ENCODE measurements around the gene CORO7. TPM values are rescaled to one million over a fixed set of nuclear protein-coding genes. Genes with fewer than 3 reads are reported as not detected.

The CORO7 gene
- total and polyA plus RNA-seq, 4 donors: 15.3 to 60.1 (median 40.7) TPM

GRCh38 chr16:4323071-4323844, 93.1 kb downstream of the CORO7 start:
- H3K27ac ChIP-seq (ENCODE audit: low read depth in 1 of 2, low read length in 2 of 2): peak overlapping the region; percentile 38 to 79
- intact Hi-C loops (cut with DNase I): loop anchor here in 1 of 2 donors (5.0 kb wide), 1 partner anchor 51 kb away; the partner anchor contains the start of gene TFAP4
- H3K4me3 ChIP-seq (ENCODE audit: low read length in 2 of 2): no peak overlapping the region
- DNase-seq: peak; percentile 62 to 76
- H3K4me1 ChIP-seq (ENCODE audit: control insufficient read depth in 1 of 2, insufficient read depth in 2 of 2, low read length in 2 of 2): peaks cover 0 to 2% of the 10 kb centered on the region in 2 donors
- WGBS, 2 donors: 5 to 7% methylated on average over 18 to 21 of the region's 21 CpGs
- ATAC-seq (ENCODE audit: low FRiP score): peak; percentile 27
- no peaks in the 10 kb centered on the region for H3K36me3 ChIP-seq (ENCODE audit: control insufficient read depth in 1 of 2, insufficient read depth in 2 of 2, low read length in 1 of 2)
- H3K9me3 ChIP-seq (ENCODE audit: control insufficient read depth, low read length): no peaks in the 10 kb centered on the region
- H3K27me3 ChIP-seq (ENCODE audit: control insufficient read depth in 1 of 2, insufficient read depth in 2 of 2, low read length in 1 of 2): no peaks in the 10 kb centered on the region

- H3K27ac ChIP-seq (ENCODE audit: low read depth in 1 of 2, low read length in 2 of 2): peak overlapping the region; percentile 33 to 50
- no peak overlapping the region for H3K4me3 ChIP-seq (ENCODE audit: low read length in 2 of 2)
- DNase-seq: peak in 1 of 2 donors; percentile 43
- intact Hi-C loops (cut with DNase I): loop anchor here in 1 of 2 donors (5.0 kb wide), 1 partner anchor 50 kb away; the partner anchor contains the start of gene TFAP4
- H3K4me1 ChIP-seq (ENCODE audit: control insufficient read depth in 1 of 2, insufficient read depth in 2 of 2, low read length in 2 of 2): peaks cover 0 to 2% of the 10 kb centered on the region in 2 donors
- H3K36me3 ChIP-seq (ENCODE audit: control insufficient read depth in 1 of 2, insufficient read depth in 2 of 2, low read length in 1 of 2): no peaks in the 10 kb centered on the region
- WGBS, 2 donors: 40 to 42% methylated on average over 30 of the region's 30 CpGs
- no peaks in the 10 kb centered on the region for H3K9me3 ChIP-seq (ENCODE audit: control insufficient read depth, low read length)
- ATAC-seq (ENCODE audit: low FRiP score): no peak
- H3K27me3 ChIP-seq (ENCODE audit: control insufficient read depth in 1 of 2, insufficient read depth in 2 of 2, low read length in 1 of 2): no peaks in the 10 kb centered on the region
Observed at GRCh38 chr16:4322121-4323052, 94.0 kb downstream of the CORO7 start.

- no peaks in the 10 kb centered on the region for H3K9me3 ChIP-seq (ENCODE audit: control insufficient read depth, low read length)
- 64% methylated on average over 19 of the region's 19 CpGs for WGBS, 2 donors
- no peaks in the 10 kb centered on the region for H3K36me3 ChIP-seq (ENCODE audit: control insufficient read depth in 1 of 2, insufficient read depth in 2 of 2, low read length in 1 of 2)
- DNase-seq: peak in 1 of 2 donors; percentile 48
- H3K4me1 ChIP-seq (ENCODE audit: control insufficient read depth in 1 of 2, insufficient read depth in 2 of 2, low read length in 2 of 2): peaks cover 0 to 2% of the 10 kb centered on the region in 2 donors
- H3K4me3 ChIP-seq (ENCODE audit: low read length in 2 of 2): no peak overlapping the region
- no peak for ATAC-seq (ENCODE audit: low FRiP score)
- H3K27ac ChIP-seq (ENCODE audit: low read depth in 1 of 2, low read length in 2 of 2): peak overlapping the region in 1 of 2 donors; percentile 72
- H3K27me3 ChIP-seq (ENCODE audit: control insufficient read depth in 1 of 2, insufficient read depth in 2 of 2, low read length in 1 of 2): no peaks in the 10 kb centered on the region
- intact Hi-C loops (cut with DNase I): loop anchor here in 1 of 2 donors (5.0 kb wide), 1 partner anchor 49 kb away; the partner anchor contains the start of gene TFAP4
Observed at GRCh38 chr16:4321286-4322120, 94.9 kb downstream of the CORO7 start.

- intact Hi-C loops (cut with DNase I): loop anchor here in 1 of 2 donors (5.0 kb wide), 1 partner anchor 48 kb away; the partner anchor contains the start of gene TFAP4
- H3K4me3 ChIP-seq (ENCODE audit: low read length in 2 of 2): no peak overlapping the region
- DNase-seq (no peak), ATAC-seq (ENCODE audit: low FRiP score) (no peak)
- H3K27ac ChIP-seq (ENCODE audit: low read depth in 1 of 2, low read length in 2 of 2): peak overlapping the region in 1 of 2 donors; percentile 72
- WGBS, 2 donors: 14 to 17% methylated on average over 16 of the region's 16 CpGs
- H3K4me1 ChIP-seq (ENCODE audit: control insufficient read depth in 1 of 2, insufficient read depth in 2 of 2, low read length in 2 of 2): peaks cover 0 to 2% of the 10 kb centered on the region in 2 donors
- no peaks in the 10 kb centered on the region for H3K36me3 ChIP-seq (ENCODE audit: control insufficient read depth in 1 of 2, insufficient read depth in 2 of 2, low read length in 1 of 2)
- no peaks in the 10 kb centered on the region for H3K9me3 ChIP-seq (ENCODE audit: control insufficient read depth, low read length)
- no peaks in the 10 kb centered on the region for H3K27me3 ChIP-seq (ENCODE audit: control insufficient read depth in 1 of 2, insufficient read depth in 2 of 2, low read length in 1 of 2)
Observed at GRCh38 chr16:4320571-4321137, 95.7 kb downstream of the CORO7 start.

- intact Hi-C loops (cut with DNase I): loop anchor here in 1 of 2 donors (5.0 to 10.0 kb wide), 3 partner anchors 47 to 365 kb away; partner anchors contain the start of genes TFAP4 and VASN
- Histone ChIP-seq H3K27me3 (ENCODE audit: control insufficient read depth in 1 of 2, insufficient read depth in 2 of 2, low read length in 1 of 2) (no peaks in the 10 kb centered on the region), H3K36me3 (ENCODE audit: control insufficient read depth in 1 of 2, insufficient read depth in 2 of 2, low read length in 1 of 2) (no peaks in the 10 kb centered on the region), H3K9me3 (ENCODE audit: control insufficient read depth, low read length) (no peaks in the 10 kb centered on the region), H3K4me1 (ENCODE audit: control insufficient read depth in 1 of 2, insufficient read depth in 2 of 2, low read length in 2 of 2) (no peaks in the 10 kb centered on the region), H3K4me3 (ENCODE audit: low read length in 2 of 2) (no peak overlapping the region), H3K27ac (ENCODE audit: low read depth in 1 of 2, low read length in 2 of 2) (peak overlapping the region; percentile 10 to 72)
- DNase-seq: peak; percentile 74 to 91
- 8 to 15% methylated on average over 35 to 37 of the region's 37 CpGs for WGBS, 2 donors
- no peak for ATAC-seq (ENCODE audit: low FRiP score)
Observed at GRCh38 chr16:4319454-4320421, 96.7 kb downstream of the CORO7 start.

GRCh38 chr16:4318967-4319366, 97.4 kb downstream of the CORO7 start:
- Histone ChIP-seq H3K9me3 (ENCODE audit: control insufficient read depth, low read length) (no peaks in the 10 kb centered on the region), H3K4me3 (ENCODE audit: low read length in 2 of 2) (no peak overlapping the region), H3K36me3 (ENCODE audit: control insufficient read depth in 1 of 2, insufficient read depth in 2 of 2, low read length in 1 of 2) (no peaks in the 10 kb centered on the region), H3K4me1 (ENCODE audit: control insufficient read depth in 1 of 2, insufficient read depth in 2 of 2, low read length in 2 of 2) (no peaks in the 10 kb centered on the region), H3K27ac (ENCODE audit: low read depth in 1 of 2, low read length in 2 of 2) (peak overlapping the region; percentile 39 to 72), H3K27me3 (ENCODE audit: control insufficient read depth in 1 of 2, insufficient read depth in 2 of 2, low read length in 1 of 2) (no peaks in the 10 kb centered on the region)
- no peak for ATAC-seq (ENCODE audit: low FRiP score)
- DNase-seq: peak in 1 of 2 donors; percentile 40
- 56 to 61% methylated on average over 5 of the region's 5 CpGs for WGBS, 2 donors
- intact Hi-C loops (cut with DNase I): loop anchor here in 1 of 2 donors (5.0 to 10.0 kb wide), 2 partner anchors 53 to 364 kb away; partner anchors contain the start of gene VASN

GRCh38 chr16:4318451-4318910, 97.9 kb downstream of the CORO7 start:
- Histone ChIP-seq H3K27me3 (ENCODE audit: control insufficient read depth in 1 of 2, insufficient read depth in 2 of 2, low read length in 1 of 2) (no peaks in the 10 kb centered on the region), H3K4me1 (ENCODE audit: control insufficient read depth in 1 of 2, insufficient read depth in 2 of 2, low read length in 2 of 2) (no peaks in the 10 kb centered on the region), H3K27ac (ENCODE audit: low read depth in 1 of 2, low read length in 2 of 2) (peak overlapping the region; percentile 39 to 72), H3K36me3 (ENCODE audit: control insufficient read depth in 1 of 2, insufficient read depth in 2 of 2, low read length in 1 of 2) (no peaks in the 10 kb centered on the region), H3K9me3 (ENCODE audit: control insufficient read depth, low read length) (no peaks in the 10 kb centered on the region), H3K4me3 (ENCODE audit: low read length in 2 of 2) (no peak overlapping the region)
- ATAC-seq (ENCODE audit: low FRiP score) (no peak), DNase-seq (peak in 1 of 2 donors; percentile 51)
- 12 to 18% methylated on average over 13 of the region's 13 CpGs for WGBS, 2 donors
- intact Hi-C loops (cut with DNase I): loop anchor here in 1 of 2 donors (5.0 to 10.0 kb wide), 2 partner anchors 54 to 364 kb away; partner anchors contain the start of gene VASN
